HG02763 (cell line): ENCODE results near the gene FAM83G.
"Not testable (repeated sequence)": the region's sequence is repeated elsewhere in the genome, so short reads cannot be mapped to it uniquely, and the experiment has no call there.

Experiments
- ATAC-seq: cut with Tn5 transposase; IDR thresholded peaks from one replicate; pipeline ENCODE4 v1.9.1; 2021; ENCODE audit warnings: mild to moderate bottlenecking, moderate library complexity; ENCODE audit not compliant: unreplicated experiment

Gene FAM83G

GRCh38 chr17:19004421-19005136, at the start of gene FAM83G:
FAM83G (minus strand) TSS chr17:19004764; CDS start chr17:19004041, 723 bp downstream.
- ATAC-seq, result peak; percentile 67

- not testable (repeated sequence) for ATAC-seq
Measured at GRCh38 chr17:19048826-19049225, 44.3 kb upstream of the FAM83G start.

- not testable (repeated sequence) for ATAC-seq
Measured at GRCh38 chr17:19047510-19047909, 42.9 kb upstream of the FAM83G start.

GRCh38 chr17:19046782-19047375, 42.3 kb upstream of the FAM83G start, which contains the start of gene GRAP:
GRAP (minus strand) TSS chr17:19046957; CDS start chr17:19046926, 31 bp downstream.
- not testable (repeated sequence) for ATAC-seq

- ATAC-seq, result not testable (repeated sequence)
Measured at GRCh38 chr17:19044643-19045042, 40.1 kb upstream of the FAM83G start.

GRCh38 chr17:19043032-19043431, 38.5 kb upstream of the FAM83G start:
- ATAC-seq, result not testable (repeated sequence)

GRCh38 chr17:19042369-19042768, 37.8 kb upstream of the FAM83G start:
- not testable (repeated sequence) for ATAC-seq

- not testable (repeated sequence) for ATAC-seq
Measured at GRCh38 chr17:19041871-19042270, 37.3 kb upstream of the FAM83G start.

GRCh38 chr17:19040350-19040749, 35.8 kb upstream of the FAM83G start:
- not testable (repeated sequence) for ATAC-seq

- ATAC-seq, result not testable (repeated sequence)
Measured at GRCh38 chr17:19038730-19039129, 34.2 kb upstream of the FAM83G start.

GRCh38 chr17:19038007-19038406, 33.4 kb upstream of the FAM83G start:
- ATAC-seq, result not testable (repeated sequence)

- not testable (repeated sequence) for ATAC-seq
Measured at GRCh38 chr17:19037547-19037946, 33.0 kb upstream of the FAM83G start.

- not testable (repeated sequence) for ATAC-seq
Measured at GRCh38 chr17:19036186-19036585, 31.6 kb upstream of the FAM83G start.

GRCh38 chr17:19032377-19032988, 27.9 kb upstream of the FAM83G start:
- ATAC-seq, result not testable (repeated sequence)

GRCh38 chr17:19031729-19032128, 27.2 kb upstream of the FAM83G start:
- not testable (repeated sequence) for ATAC-seq

GRCh38 chr17:19030771-19031449, 26.3 kb upstream of the FAM83G start:
- ATAC-seq, result not testable (repeated sequence)

- not testable (repeated sequence) for ATAC-seq
Measured at GRCh38 chr17:19029740-19030139, 25.2 kb upstream of the FAM83G start.

GRCh38 chr17:19028671-19029070, 24.1 kb upstream of the FAM83G start:
- not testable (repeated sequence) for ATAC-seq

- ATAC-seq, result no peak
Measured at GRCh38 chr17:19024101-19025078, 19.8 kb upstream of the FAM83G start.
